Thoracic aorta (tissue), 2 donors: ENCODE measurements around the gene NIPBL. TPM values are rescaled to one million over a fixed set of nuclear protein-coding genes. Genes with fewer than 3 reads are reported as not detected.
A peak's percentile ranks its signal among the peaks of the same experiment; 100 is the strongest.
"Not testable (repeated sequence)": the region's sequence is repeated elsewhere in the genome, so short reads cannot be mapped to it uniquely, and the experiment has no call there.

Experiments
- ATAC-seq: fragments of 150-250 bp; one replicate; pipeline ENCODE4 v1.8.0; 2017; ENCODE audit warnings: low read depth; ENCODE audit not compliant: insufficient number of reproducible peaks, low FRiP score
- DNase-seq: peaks from one replicate; pipeline ENCODE4 v3.0.0-alpha.2; 2020; ENCODE audit warnings: low spot score
- H3K27ac ChIP-seq, 2 donors: fragments of 200-600 bp; sonication (generic); 1 replicate in 1 of 2; 2 replicates in 1 of 2; pipeline ENCODE4 v1.5.1; 2016; ENCODE audit warnings: mild to moderate bottlenecking in 2 of 2, moderate library complexity in 2 of 2
- H3K27me3 ChIP-seq: fragments of 200-600 bp; sonication (generic); replicated peaks from 2 replicates; pipeline ENCODE4 v1.6.0; 2016; ENCODE audit warnings: mild to moderate bottlenecking; ENCODE audit not compliant: insufficient read depth
- H3K36me3 ChIP-seq: fragments of 200-600 bp; sonication (generic); one replicate; pipeline ENCODE4 v1.5.1; 2016
- H3K4me1 ChIP-seq, 2 donors: fragments of 200-600 bp; sonication (generic); 1 replicate in 1 of 2; 2 replicates in 1 of 2; pipeline versions ENCODE4 v1.5.1 to v1.6.0; 2016; ENCODE audit warnings: low read depth in 2 of 2, mild to moderate bottlenecking in 1 of 2; ENCODE audit not compliant: control insufficient read depth in 1 of 2
- H3K4me3 ChIP-seq: fragments of 200-600 bp; sonication (generic); 2 replicates; pipeline ENCODE4 v1.5.1; 2016; ENCODE audit warnings: mild to moderate bottlenecking
- H3K9me3 ChIP-seq: fragments of 200-600 bp; sonication (generic); 2 replicates; pipeline ENCODE4 v1.5.1; 2016
- total RNA-seq, 2 donors: library from RNA; depleted of rRNA; stranded (reverse); fragments of >200 nt; gene quantifications; one replicate each; pipeline versions ENCODE4 v1.1.0 to v1.2.3, GENCODE V29; 2016
- TF ChIP-seq, protein P1 (sequence below): fragments of 200-600 bp; sonication (generic); IDR thresholded peaks from one replicate; pipeline ENCODE4 v1.5.1; 2019; ENCODE audit warnings: antibody characterized with exemption

Gene NIPBL
- total RNA-seq, 2 donors from 2014 or later = 38.6 to 50.8 TPM

DNA sequence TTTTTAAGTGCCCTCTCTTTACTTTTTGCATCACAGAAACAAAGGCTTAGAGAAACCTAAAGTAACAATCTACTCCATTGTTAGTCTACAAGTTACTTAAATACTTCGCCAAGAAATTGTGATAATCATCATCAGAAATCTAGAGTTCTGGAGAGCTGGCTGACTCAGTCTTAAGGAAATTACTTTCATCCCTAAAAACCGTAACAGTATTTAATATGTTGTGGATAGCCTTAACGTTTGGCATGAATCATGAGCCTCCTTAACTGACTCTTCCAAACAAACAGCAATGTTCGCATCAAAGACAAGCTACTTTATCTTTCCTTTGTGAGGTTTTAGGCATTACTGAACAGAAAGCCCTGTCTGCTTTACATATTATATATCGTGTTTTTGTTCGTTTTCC lies 128.7 kb downstream of the NIPBL start:
- H3K4me3 ChIP-seq = no peak overlapping the region
- H3K9me3 ChIP-seq = no peaks in the 10 kb centered on the region
- ATAC-seq (no peak), DNase-seq (no peak)
- peaks cover 13% of the 10 kb centered on the region for H3K36me3 ChIP-seq
- TF ChIP-seq, protein P1, sequence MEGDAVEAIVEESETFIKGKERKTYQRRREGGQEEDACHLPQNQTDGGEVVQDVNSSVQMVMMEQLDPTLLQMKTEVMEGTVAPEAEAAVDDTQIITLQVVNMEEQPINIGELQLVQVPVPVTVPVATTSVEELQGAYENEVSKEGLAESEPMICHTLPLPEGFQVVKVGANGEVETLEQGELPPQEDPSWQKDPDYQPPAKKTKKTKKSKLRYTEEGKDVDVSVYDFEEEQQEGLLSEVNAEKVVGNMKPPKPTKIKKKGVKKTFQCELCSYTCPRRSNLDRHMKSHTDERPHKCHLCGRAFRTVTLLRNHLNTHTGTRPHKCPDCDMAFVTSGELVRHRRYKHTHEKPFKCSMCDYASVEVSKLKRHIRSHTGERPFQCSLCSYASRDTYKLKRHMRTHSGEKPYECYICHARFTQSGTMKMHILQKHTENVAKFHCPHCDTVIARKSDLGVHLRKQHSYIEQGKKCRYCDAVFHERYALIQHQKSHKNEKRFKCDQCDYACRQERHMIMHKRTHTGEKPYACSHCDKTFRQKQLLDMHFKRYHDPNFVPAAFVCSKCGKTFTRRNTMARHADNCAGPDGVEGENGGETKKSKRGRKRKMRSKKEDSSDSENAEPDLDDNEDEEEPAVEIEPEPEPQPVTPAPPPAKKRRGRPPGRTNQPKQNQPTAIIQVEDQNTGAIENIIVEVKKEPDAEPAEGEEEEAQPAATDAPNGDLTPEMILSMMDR = no peak
- no peaks in the 10 kb centered on the region for H3K27me3 ChIP-seq
- H3K4me1 ChIP-seq = no peaks in the 10 kb centered on the region
- no peak overlapping the region for H3K27ac ChIP-seq

DNA sequence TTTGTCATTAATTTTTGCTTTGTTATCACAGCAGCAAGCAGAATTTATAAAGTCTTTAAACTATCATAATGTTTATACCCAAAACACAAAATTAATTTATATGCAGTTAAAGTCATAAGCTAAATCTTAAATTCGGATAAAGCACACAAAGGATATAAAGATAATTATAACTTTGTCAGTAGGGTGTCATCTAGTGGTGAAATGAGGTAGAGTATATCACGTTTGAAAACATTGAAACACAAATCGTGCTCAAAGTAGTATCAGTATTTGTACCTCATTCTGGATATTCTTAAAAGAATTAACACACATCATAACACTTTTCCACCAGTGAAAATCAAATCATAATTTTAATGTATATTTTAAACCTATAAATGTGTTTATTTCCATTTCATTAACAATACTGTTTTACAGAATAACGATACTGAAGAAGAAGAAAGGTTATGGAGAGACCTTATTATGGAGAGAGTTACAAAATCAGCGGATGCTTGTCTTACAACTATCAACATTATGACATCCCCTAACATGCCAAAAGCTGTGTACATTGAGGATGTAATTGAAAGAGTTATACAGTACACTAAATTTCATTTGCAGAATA lies 129.5 kb downstream of the NIPBL start:
- H3K36me3 ChIP-seq = peaks cover 13% of the 10 kb centered on the region
- no peaks in the 10 kb centered on the region for H3K9me3 ChIP-seq
- no peak overlapping the region for H3K27ac ChIP-seq
- no peak for ATAC-seq
- no peaks in the 10 kb centered on the region for H3K27me3 ChIP-seq
- TF ChIP-seq, protein P1 = peak; percentile 49
- no peaks in the 10 kb centered on the region for H3K4me1 ChIP-seq
- DNase-seq = no peak
- no peak overlapping the region for H3K4me3 ChIP-seq

DNA sequence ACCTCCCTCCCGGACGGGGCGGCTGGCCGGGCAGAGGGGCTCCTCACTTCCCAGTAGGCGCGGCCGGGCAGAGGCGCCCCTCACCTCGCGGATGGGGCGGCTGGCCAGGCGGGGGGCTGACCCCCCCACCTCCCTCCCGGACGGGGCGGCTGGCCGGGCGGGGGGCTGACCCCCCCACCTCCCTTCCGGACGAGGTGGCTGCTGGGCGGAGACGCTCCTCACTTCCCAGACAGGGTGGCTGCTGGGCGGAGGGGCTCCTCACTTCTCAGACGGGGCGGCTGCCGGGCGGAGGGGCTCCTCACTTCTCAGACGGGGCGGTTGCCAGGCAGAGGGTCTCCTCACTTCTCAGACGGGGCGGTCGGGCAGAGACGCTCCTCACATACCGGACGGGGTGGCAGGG lies 136.6 kb downstream of the NIPBL start:
- ATAC-seq, H3K27ac ChIP-seq, H3K4me3 ChIP-seq, H3K9me3 ChIP-seq, H3K4me1 ChIP-seq, H3K27me3 ChIP-seq, DNase-seq: not testable (repeated sequence)
- H3K36me3 ChIP-seq = peaks cover 25% of the 10 kb centered on the region

DNA sequence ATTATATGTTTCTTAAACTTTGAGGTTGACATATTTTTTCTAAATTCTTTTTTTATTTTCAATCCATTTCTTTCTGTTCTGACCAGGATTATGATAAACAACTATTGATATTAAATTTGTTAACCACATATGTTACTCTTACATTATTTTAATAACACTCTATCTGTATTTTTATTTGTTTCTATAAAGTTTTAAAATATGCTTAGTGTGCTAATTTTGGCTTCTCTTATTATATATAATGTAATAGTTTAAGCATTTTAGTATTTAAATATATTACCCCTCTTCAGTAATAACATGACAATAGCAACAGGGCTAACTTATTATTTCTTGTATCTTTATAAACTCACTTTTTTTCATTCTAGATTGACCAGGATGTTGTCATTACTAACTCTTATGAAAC lies 137.8 kb downstream of the NIPBL start:
- DNase-seq = no peak
- H3K4me1 ChIP-seq = no peaks in the 10 kb centered on the region
- no peak overlapping the region for H3K27ac ChIP-seq
- no peak overlapping the region for H3K4me3 ChIP-seq
- H3K27me3 ChIP-seq = no peaks in the 10 kb centered on the region
- peaks cover 28% of the 10 kb centered on the region for H3K36me3 ChIP-seq
- TF ChIP-seq, protein P1 = no peak
- ATAC-seq = no peak
- no peaks in the 10 kb centered on the region for H3K9me3 ChIP-seq

DNA sequence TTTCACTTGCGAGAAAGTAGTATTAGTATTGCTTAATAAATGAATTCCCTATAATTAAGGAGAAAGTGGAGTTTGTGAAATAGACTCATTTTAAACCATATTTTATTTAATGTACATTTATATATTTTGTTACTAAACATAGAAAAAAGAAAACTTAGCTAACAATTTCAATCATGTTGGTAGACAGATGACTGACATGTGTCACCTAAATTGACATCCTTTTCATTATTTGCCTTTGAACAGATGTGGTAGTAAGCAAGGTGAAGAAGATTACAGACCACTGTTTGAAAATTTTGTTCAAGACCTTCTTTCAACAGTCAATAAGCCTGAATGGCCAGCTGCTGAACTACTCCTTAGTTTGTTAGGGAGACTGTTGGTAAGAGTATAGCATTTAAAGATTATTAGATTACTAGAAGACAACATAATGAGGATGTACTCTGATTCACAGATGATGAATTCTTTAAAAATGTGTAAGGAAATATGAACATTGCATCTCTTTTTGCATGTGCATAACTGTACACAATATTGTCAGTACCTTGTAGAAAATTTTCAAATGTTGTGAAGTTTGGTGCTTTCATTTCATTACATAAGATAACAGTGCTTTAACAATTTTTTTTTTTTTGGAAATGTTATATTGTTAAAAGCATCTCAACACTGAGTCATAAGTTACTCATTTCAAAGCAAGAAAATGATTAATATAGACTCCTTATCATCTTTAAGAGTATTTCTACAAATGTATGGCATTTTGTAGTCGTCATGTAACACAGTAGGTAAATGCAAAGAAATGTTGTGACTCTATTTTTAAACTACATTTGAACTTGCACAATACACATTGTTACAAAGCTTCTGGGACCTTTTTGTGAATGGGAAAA lies 139.5 kb downstream of the NIPBL start:
- H3K27ac ChIP-seq = no peak overlapping the region
- peaks cover 31% of the 10 kb centered on the region for H3K36me3 ChIP-seq
- H3K27me3 ChIP-seq = no peaks in the 10 kb centered on the region
- no peaks in the 10 kb centered on the region for H3K9me3 ChIP-seq
- TF ChIP-seq, protein P1 = no peak
- no peak overlapping the region for H3K4me3 ChIP-seq
- no peaks in the 10 kb centered on the region for H3K4me1 ChIP-seq
- DNase-seq (no peak), ATAC-seq (no peak)
